Vagina (tissue), 2 donors: ENCODE data around the gene PATE2. TPM values are rescaled to one million over a fixed set of nuclear protein-coding genes. Genes with fewer than 3 reads are reported as not detected.

ENCODE experiments used
- DNase-seq, 2 donors: peaks; one replicate each; pipeline ENCODE4 v3.0.0-alpha.2; 2017; ENCODE audit errors: extremely low spot score in 2 of 2
- H3K27ac ChIP-seq: fragments of 200-600 bp; sonication (generic); one replicate; pipeline ENCODE4 v1.5.1; 2019
- H3K27me3 ChIP-seq: fragments of 200-600 bp; sonication (generic); one replicate; pipeline ENCODE4 v1.5.1; 2019
- H3K36me3 ChIP-seq, 2 donors: fragments of 200-600 bp; sonication (generic); one replicate each; pipeline ENCODE4 v1.5.1; 2017 to 2019
- H3K4me1 ChIP-seq: fragments of 200-600 bp; sonication (generic); one replicate; pipeline ENCODE4 v1.5.1; 2019
- H3K4me3 ChIP-seq, 2 donors: fragments of 200-600 bp; sonication (generic); 1 replicate in 1 of 2; 2 replicates in 1 of 2; pipeline ENCODE4 v1.5.1; 2016 to 2019
- H3K9me3 ChIP-seq: fragments of 200-600 bp; sonication (generic); one replicate; pipeline ENCODE4 v1.5.1; 2019
- POLR2A ChIP-seq, 2 donors: fragments of 450-650 bp; IDR thresholded peaks; one replicate each; pipeline ENCODE4 v1.6.1; 2017; ENCODE audit warnings: antibody characterized with exemption in 2 of 2, mild to moderate bottlenecking in 2 of 2, moderate library complexity in 2 of 2
- POLR2AphosphoS5 ChIP-seq, 2 donors: sonication (generic); formaldehyde crosslinking; IDR thresholded peaks; one replicate each; pipeline ENCODE4 v1.9.0; 2017; ENCODE audit warnings: antibody characterized with exemption in 2 of 2, mild to moderate bottlenecking in 2 of 2, low read depth in 1 of 2; ENCODE audit not compliant: insufficient read depth in 1 of 2
- intact Hi-C: fragments of 100-400 bp; cut with DNase I; formaldehyde crosslinking; loops from one replicate; pipeline ENCODE4 v1.15.1; 2023
- total RNA-seq: library from RNA; depleted of rRNA; stranded (reverse); fragments of >200 nt; gene quantifications from one replicate; pipeline ENCODE4 v1.2.3, GENCODE V29; 2016
- TF ChIP-seq, protein P1 (sequence below), 3 experiments: fragments of 450-650 bp in 2 of 3; fragments of 200-600 bp in 1 of 3; sonication (generic) in 1 of 3; IDR thresholded peaks; one replicate each; pipeline ENCODE4 v1.5.1; 2017 to 2019; ENCODE audit warnings: antibody characterized with exemption in 3 of 3, mild to moderate bottlenecking in 2 of 3, moderate library complexity in 2 of 3

PATE2 gene
- total RNA-seq, 1 donor from 2014 or later, result not detected

GRCh38 chr11:125762445-125762844 lies 16.2 kb downstream of the PATE2 start:
- Histone ChIP-seq H3K9me3 (no peaks in the 10 kb centered on the region), H3K27me3 (no peaks in the 10 kb centered on the region), H3K27ac (no peak overlapping the region), H3K36me3 (no peaks in the 10 kb centered on the region), H3K4me3 (no peak overlapping the region), H3K4me1 (no peaks in the 10 kb centered on the region)
- intact Hi-C loops, result no loop called here
- DNase-seq, result no peak
- TF ChIP-seq POLR2A (IDR thresholded peaks at IDR 0.05) (no peak), POLR2AphosphoS5 (IDR thresholded peaks at IDR 0.05; ENCODE audit: insufficient read depth in 1 of 2, low read depth in 1 of 2) (no peak)
- TF ChIP-seq, protein P1, sequence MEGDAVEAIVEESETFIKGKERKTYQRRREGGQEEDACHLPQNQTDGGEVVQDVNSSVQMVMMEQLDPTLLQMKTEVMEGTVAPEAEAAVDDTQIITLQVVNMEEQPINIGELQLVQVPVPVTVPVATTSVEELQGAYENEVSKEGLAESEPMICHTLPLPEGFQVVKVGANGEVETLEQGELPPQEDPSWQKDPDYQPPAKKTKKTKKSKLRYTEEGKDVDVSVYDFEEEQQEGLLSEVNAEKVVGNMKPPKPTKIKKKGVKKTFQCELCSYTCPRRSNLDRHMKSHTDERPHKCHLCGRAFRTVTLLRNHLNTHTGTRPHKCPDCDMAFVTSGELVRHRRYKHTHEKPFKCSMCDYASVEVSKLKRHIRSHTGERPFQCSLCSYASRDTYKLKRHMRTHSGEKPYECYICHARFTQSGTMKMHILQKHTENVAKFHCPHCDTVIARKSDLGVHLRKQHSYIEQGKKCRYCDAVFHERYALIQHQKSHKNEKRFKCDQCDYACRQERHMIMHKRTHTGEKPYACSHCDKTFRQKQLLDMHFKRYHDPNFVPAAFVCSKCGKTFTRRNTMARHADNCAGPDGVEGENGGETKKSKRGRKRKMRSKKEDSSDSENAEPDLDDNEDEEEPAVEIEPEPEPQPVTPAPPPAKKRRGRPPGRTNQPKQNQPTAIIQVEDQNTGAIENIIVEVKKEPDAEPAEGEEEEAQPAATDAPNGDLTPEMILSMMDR (IDR thresholded peaks at IDR 0.05), result no peak

DNA sequence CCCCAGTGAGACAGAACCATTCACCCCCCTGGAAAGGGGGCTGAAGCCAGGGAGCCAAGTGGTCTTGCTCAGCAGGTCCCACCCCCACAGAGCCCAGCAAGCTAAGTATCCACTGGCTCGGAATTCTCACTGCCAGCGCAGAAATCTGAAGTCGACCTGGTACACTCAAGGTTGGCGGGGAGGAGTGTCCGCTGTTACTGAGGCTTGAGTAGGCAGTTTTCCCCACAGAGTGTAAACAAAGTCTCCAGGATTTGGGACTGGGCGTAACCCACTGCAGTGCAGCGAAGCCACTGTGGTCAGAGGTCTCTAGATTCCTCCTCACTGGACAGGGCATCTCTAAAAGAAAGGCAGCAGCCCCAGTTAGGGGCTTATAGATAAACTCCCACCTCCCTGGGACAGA lies 22.6 kb downstream of the PATE2 start:
- Histone ChIP-seq H3K36me3 (no peaks in the 10 kb centered on the region), H3K4me3 (no peak overlapping the region), H3K27me3 (no peaks in the 10 kb centered on the region), H3K9me3 (no peaks in the 10 kb centered on the region), H3K4me1 (no peaks in the 10 kb centered on the region), H3K27ac (no peak overlapping the region)
- intact Hi-C loops, result no loop called here
- no peak for DNase-seq
- TF ChIP-seq, protein P1 (IDR thresholded peaks at IDR 0.05), result no peak
- TF ChIP-seq POLR2AphosphoS5 (IDR thresholded peaks at IDR 0.05; ENCODE audit: insufficient read depth in 1 of 2, low read depth in 1 of 2) (no peak), POLR2A (IDR thresholded peaks at IDR 0.05) (no peak)

- H3K36me3 ChIP-seq, result no peaks in the 10 kb centered on the region
- H3K27ac ChIP-seq, result no peak overlapping the region
- no peaks in the 10 kb centered on the region for H3K9me3 ChIP-seq
- intact Hi-C loops, result no loop called here
- TF ChIP-seq, protein P1 (IDR thresholded peaks at IDR 0.05), result no peak
- TF ChIP-seq POLR2A (IDR thresholded peaks at IDR 0.05) (no peak), POLR2AphosphoS5 (IDR thresholded peaks at IDR 0.05; ENCODE audit: insufficient read depth in 1 of 2, low read depth in 1 of 2) (no peak)
- no peaks in the 10 kb centered on the region for H3K4me1 ChIP-seq
- no peak overlapping the region for H3K4me3 ChIP-seq
- DNase-seq, result no peak
- H3K27me3 ChIP-seq, result no peaks in the 10 kb centered on the region
Observed at GRCh38 chr11:125750629-125751028, 28.0 kb downstream of the PATE2 start.

DNA sequence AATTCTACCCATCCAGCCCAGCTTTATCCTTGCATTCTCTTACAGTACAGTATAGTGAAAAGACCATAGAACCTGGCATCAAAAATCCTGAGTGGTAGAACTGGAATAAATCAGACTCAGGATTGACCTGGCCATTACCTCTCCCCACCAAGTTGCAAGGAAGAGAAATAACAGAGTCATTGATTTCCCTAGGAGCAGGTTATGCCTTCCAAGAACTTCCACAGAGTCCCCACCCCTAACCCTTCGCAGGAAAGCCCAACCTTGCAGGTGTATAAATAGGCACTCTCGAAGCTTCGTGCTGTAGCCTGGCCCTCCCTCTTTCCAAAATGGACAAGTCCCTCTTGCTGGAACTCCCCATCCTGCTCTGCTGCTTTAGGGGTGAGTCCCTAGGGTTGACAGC lies 32.6 kb downstream of the PATE2 start, which contains the start of gene PATE1:
PATE1 (plus strand) TSS at position 301 of the 400 bp plus-strand sequence; CDS start at position 327, 26 bp downstream.
- Histone ChIP-seq H3K27me3 (no peaks in the 10 kb centered on the region), H3K9me3 (no peaks in the 10 kb centered on the region), H3K4me3 (no peak within 1 kb of the TSS), H3K27ac (no peak within 1 kb of the TSS), H3K4me1 (no peaks in the 10 kb centered on the region), H3K36me3 (no peaks in the 10 kb centered on the region)
- no peak for TF ChIP-seq POLR2AphosphoS5 (IDR thresholded peaks at IDR 0.05; ENCODE audit: insufficient read depth in 1 of 2, low read depth in 1 of 2)
- TF ChIP-seq, protein P1 (IDR thresholded peaks at IDR 0.05), result no peak
- no peak for TF ChIP-seq POLR2A (IDR thresholded peaks at IDR 0.05)
- intact Hi-C loops, result no loop called here
- DNase-seq, result no peak

- Histone ChIP-seq H3K27ac (no peak overlapping the region), H3K36me3 (no peaks in the 10 kb centered on the region), H3K9me3 (no peaks in the 10 kb centered on the region), H3K4me3 (no peak overlapping the region), H3K27me3 (no peaks in the 10 kb centered on the region), H3K4me1 (no peaks in the 10 kb centered on the region)
- intact Hi-C loops, result no loop called here
- DNase-seq, result no peak
- TF ChIP-seq POLR2A (IDR thresholded peaks at IDR 0.05) (no peak), POLR2AphosphoS5 (IDR thresholded peaks at IDR 0.05; ENCODE audit: insufficient read depth in 1 of 2, low read depth in 1 of 2) (no peak)
- TF ChIP-seq, protein P1 (IDR thresholded peaks at IDR 0.05), result no peak
Observed at GRCh38 chr11:125743681-125744080, 34.9 kb downstream of the PATE2 start.
